GM12864 (cell line): ENCODE results near the gene TBCCD1.
"Not testable (repeated sequence)": the region's sequence is repeated elsewhere in the genome, so short reads cannot be mapped to it uniquely, and the experiment has no call there.

Source experiments
- DNase-seq: peaks from one replicate; pipeline ENCODE4 v3.0.0-alpha.2; 2011; ENCODE audit warnings: low read depth
- H3K4me3 ChIP-seq: 2 replicates; pipeline ENCODE4 v1.5.1; 2011; ENCODE audit warnings: mild to moderate bottlenecking, low read depth, low read length, control low read depth
- TF ChIP-seq, protein P1 (sequence below): IDR thresholded peaks from 2 replicates; pipeline ENCODE4 v1.5.1; 2011; ENCODE audit warnings: low read depth, mild to moderate bottlenecking, moderate library complexity, low read length, control low read depth, inconsistent platforms; ENCODE audit errors: missing control alignments

TBCCD1 gene

DNA sequence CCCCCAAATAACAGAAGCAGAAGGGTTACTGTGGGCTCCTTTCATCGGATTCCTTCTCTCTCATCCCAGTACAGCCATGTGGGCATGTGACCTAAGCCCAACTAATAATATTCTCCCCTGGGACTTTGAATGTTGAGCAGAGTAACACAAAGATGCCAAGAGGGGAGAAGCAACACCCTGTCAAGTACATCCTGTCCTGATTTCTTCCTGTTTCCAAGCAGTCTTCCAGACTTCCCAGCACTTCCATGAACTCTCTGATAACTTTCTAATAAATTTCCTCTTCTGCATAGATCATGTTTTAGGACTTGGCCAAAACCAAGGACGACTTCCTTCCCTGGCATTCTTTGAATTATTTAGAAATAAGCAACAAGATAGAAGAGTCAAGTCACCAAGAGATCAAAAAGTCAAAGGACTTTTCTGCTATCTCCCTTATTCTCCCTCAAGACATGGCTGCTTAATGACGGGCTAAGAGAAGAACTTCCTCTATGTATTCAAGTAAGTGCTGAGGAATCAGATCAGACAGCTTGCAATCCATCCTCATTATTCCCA is 60.9 kb downstream of the TBCCD1 start:
- no peak for DNase-seq
- H3K4me3 ChIP-seq = no peak overlapping the region
- TF ChIP-seq, protein P1, sequence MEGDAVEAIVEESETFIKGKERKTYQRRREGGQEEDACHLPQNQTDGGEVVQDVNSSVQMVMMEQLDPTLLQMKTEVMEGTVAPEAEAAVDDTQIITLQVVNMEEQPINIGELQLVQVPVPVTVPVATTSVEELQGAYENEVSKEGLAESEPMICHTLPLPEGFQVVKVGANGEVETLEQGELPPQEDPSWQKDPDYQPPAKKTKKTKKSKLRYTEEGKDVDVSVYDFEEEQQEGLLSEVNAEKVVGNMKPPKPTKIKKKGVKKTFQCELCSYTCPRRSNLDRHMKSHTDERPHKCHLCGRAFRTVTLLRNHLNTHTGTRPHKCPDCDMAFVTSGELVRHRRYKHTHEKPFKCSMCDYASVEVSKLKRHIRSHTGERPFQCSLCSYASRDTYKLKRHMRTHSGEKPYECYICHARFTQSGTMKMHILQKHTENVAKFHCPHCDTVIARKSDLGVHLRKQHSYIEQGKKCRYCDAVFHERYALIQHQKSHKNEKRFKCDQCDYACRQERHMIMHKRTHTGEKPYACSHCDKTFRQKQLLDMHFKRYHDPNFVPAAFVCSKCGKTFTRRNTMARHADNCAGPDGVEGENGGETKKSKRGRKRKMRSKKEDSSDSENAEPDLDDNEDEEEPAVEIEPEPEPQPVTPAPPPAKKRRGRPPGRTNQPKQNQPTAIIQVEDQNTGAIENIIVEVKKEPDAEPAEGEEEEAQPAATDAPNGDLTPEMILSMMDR = no peak

- no peak for DNase-seq
- H3K4me3 ChIP-seq = no peak overlapping the region
Measured at GRCh38 chr3:186502966-186503712, 64.0 kb downstream of the TBCCD1 start.

DNA sequence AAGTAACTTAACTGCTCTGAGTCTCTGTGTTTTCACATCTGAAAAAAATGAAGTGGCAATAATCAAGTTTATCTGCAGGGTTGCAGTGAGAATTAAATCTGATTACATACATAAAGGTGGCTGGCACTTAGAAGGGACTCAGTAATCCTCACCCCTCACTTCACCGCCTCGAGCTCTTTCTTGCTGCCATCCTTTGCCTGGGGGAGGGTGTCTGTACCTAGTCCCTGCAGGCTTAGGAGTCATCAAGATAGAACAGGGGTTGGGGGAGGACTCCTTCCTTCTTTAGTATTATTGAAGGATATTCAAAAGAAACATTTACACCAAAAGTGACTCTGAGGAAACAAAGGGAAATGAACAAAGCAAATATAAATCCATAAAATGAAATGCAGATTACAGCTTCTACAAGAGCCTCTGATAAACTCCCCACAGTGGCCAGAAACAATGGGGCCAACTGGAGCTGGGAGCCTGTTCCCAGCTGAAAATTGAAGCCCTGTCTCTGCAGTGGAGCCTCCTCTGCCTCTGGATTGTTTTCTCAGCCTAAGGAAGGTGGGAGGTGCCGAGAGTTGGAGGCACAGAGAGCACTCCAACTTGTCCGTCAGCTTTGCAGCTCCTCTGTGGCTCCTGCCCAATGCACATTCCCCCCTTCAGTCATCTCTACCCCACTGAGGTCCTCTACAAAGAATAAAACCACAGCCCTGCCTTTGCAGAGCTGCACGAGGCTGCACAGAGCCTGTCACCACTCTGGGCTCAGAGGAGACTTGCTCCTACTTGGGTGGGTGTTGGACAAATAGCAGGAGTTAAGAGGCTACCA is 64.8 kb downstream of the TBCCD1 start:
- TF ChIP-seq, protein P1 = no peak
- DNase-seq = no peak
- H3K4me3 ChIP-seq = no peak overlapping the region

More at GRCh38 chr3:186502966-186503712, 64.0 kb downstream of the TBCCD1 start:
- TF ChIP-seq, protein P1 = no peak

- not testable (repeated sequence) for H3K4me3 ChIP-seq, DNase-seq
Measured at GRCh38 chr3:186499949-186500348, 67.2 kb downstream of the TBCCD1 start.

DNA sequence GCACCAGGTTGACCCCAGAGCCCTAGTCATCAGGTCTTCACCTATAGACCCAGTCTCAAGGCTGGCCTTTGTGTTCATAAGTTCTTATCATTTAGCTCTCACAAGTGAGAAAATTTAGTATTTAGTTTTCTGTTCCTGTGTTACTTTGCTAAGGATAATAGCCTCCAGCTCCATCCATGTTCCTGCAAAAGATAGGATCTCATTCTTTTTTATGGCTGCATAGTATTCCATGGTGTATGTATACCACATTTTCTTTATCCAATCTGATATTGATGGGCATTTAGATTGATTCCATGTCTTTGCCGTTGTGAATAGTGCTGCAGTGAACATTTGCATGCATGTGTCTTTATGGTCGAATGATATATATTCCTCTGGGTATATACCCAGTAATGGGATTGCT is 69.1 kb downstream of the TBCCD1 start:
- not testable (repeated sequence) for H3K4me3 ChIP-seq, DNase-seq

DNA sequence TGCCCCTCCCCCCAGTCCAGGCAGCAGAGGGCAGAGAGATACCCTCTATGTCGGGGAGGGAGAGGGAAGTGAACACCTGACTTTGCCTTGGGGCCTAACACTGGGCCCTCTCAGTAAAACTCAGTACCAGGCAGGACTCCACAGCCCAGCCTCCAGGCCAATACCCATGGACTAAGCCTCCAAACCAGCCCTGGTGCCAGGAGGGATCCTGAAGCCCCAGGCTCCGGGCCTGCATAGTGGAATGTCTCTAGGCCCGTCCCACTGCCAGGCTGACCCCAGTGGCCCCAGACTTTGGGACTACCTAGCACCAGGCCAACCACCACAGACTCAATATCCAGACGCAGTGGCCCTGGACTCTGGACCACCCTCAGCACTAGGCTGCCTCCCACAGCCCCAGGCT is 69.5 kb downstream of the TBCCD1 start:
- no peak for DNase-seq
- TF ChIP-seq, protein P1 = no peak
- no peak overlapping the region for H3K4me3 ChIP-seq

GRCh38 chr3:186496635-186497034 is 70.5 kb downstream of the TBCCD1 start:
- DNase-seq = no peak
- no peak overlapping the region for H3K4me3 ChIP-seq

More at GRCh38 chr3:186496635-186497034, 70.5 kb downstream of the TBCCD1 start:
- TF ChIP-seq, protein P1 = no peak
